ENCODE data around the gene HNRNPA1. TPM values are rescaled to one million over a fixed set of nuclear protein-coding genes. Genes with fewer than 3 reads are reported as not detected.

Gene HNRNPA1
- total and polyA plus RNA-seq, 7 donors = 318 to 1,311 (median 594) TPM

GRCh38 chr12:54292083-54292930, 11.8 kb downstream of the HNRNPA1 start:
- 95 to 97% methylated on average over 30 of the region's 30 CpGs for WGBS, 2 donors
- Histone ChIP-seq H3K4me3 (no peak overlapping the region), H3K4me1 (no peaks in the 10 kb centered on the region), H3K27me3 (no peaks in the 10 kb centered on the region), H3K36me3 (peaks cover 0 to 21% (median 6%) of the 10 kb centered on the region in 4 donors), H3K27ac (no peak overlapping the region), H3K9me3 (no peaks in the 10 kb centered on the region)
- intact Hi-C loops (cut with DNase I) = no loop called here
- no peak for DNase-seq
- no peak for TF ChIP-seq CTCF (IDR thresholded peaks at IDR 0.05)
- TF ChIP-seq POLR2AphosphoS5 (IDR thresholded peaks at IDR 0.05) = no peak
- TF ChIP-seq POLR2A (IDR thresholded peaks at IDR 0.05) = no peak
- TF ChIP-seq EP300 (IDR thresholded peaks at IDR 0.05) = no peak

GRCh38 chr12:54292931-54293241, 12.4 kb downstream of the HNRNPA1 start:
- intact Hi-C loops (cut with DNase I) = no loop called here
- WGBS, 2 donors = 96 to 98% methylated on average over 7 of the region's 7 CpGs

GRCh38 chr12:54294152-54294952, 13.8 kb downstream of the HNRNPA1 start:
- Histone ChIP-seq H3K27ac (no peak overlapping the region), H3K9me3 (no peaks in the 10 kb centered on the region), H3K4me1 (no peaks in the 10 kb centered on the region), H3K27me3 (peaks cover 0 to 9% (median 9%) of the 10 kb centered on the region in 3 donors), H3K4me3 (no peak overlapping the region), H3K36me3 (peaks cover 0 to under 1% (median 0%) of the 10 kb centered on the region in 4 donors)
- no peak for TF ChIP-seq POLR2AphosphoS5 (IDR thresholded peaks at IDR 0.05)
- peak; percentile 56 to 84 (median 62) for TF ChIP-seq CTCF (IDR thresholded peaks at IDR 0.05)
- no peak for DNase-seq
- 43 to 62% methylated on average over 9 of the region's 9 CpGs for WGBS, 2 donors
- intact Hi-C loops (cut with DNase I) = loop anchor here (2.0 kb wide), 2 partner anchors 66 to 74 kb away; no protein-coding TSS in a partner anchor

More at GRCh38 chr12:54292931-54293241, 12.4 kb downstream of the HNRNPA1 start:
- H3K36me3 ChIP-seq = peaks cover 0 to 16% (median under 1%) of the 10 kb centered on the region in 4 donors
- no peaks in the 10 kb centered on the region for H3K4me1 ChIP-seq
- TF ChIP-seq POLR2A (IDR thresholded peaks at IDR 0.05) (no peak), CTCF (IDR thresholded peaks at IDR 0.05) (no peak), POLR2AphosphoS5 (IDR thresholded peaks at IDR 0.05) (no peak), EP300 (IDR thresholded peaks at IDR 0.05) (no peak)
- no peak for DNase-seq
- no peaks in the 10 kb centered on the region for H3K27me3 ChIP-seq
- H3K9me3 ChIP-seq = no peaks in the 10 kb centered on the region
- no peak overlapping the region for H3K4me3 ChIP-seq
- H3K27ac ChIP-seq = no peak overlapping the region

GRCh38 chr12:54294953-54295566, 14.5 kb downstream of the HNRNPA1 start:
- H3K36me3 ChIP-seq = no peaks in the 10 kb centered on the region
- H3K27me3 ChIP-seq = peaks cover 0 to 16% (median 12%) of the 10 kb centered on the region in 3 donors
- no peak overlapping the region for H3K27ac ChIP-seq
- 83 to 87% methylated on average over 9 of the region's 9 CpGs for WGBS, 2 donors
- H3K9me3 ChIP-seq = no peaks in the 10 kb centered on the region
- no peak overlapping the region for H3K4me3 ChIP-seq
- intact Hi-C loops (cut with DNase I) = loop anchor here (2.0 kb wide), 2 partner anchors 66 to 74 kb away; no protein-coding TSS in a partner anchor
- no peak for TF ChIP-seq POLR2AphosphoS5 (IDR thresholded peaks at IDR 0.05)
- no peak for TF ChIP-seq POLR2A (IDR thresholded peaks at IDR 0.05)
- no peak for TF ChIP-seq CTCF (IDR thresholded peaks at IDR 0.05)
- no peak for TF ChIP-seq EP300 (IDR thresholded peaks at IDR 0.05)
- DNase-seq = no peak
- no peaks in the 10 kb centered on the region for H3K4me1 ChIP-seq

All from sigmoid colon (tissue), 7 donors.